OCI-LY7 (cell line): ENCODE data around the gene MAEA. TPM values are rescaled to one million over a fixed set of nuclear protein-coding genes. Genes with fewer than 3 reads are reported as not detected.

Experiments used
- BruUV-seq: library from RNA; stranded (reverse); fragments of 400-500 nt; replicated peaks from 2 replicates; lab custom pipeline; 2021; lab: Mats Ljungman, UMichigan
- CTCF ChIA-PET: fragments of 300-600 bp; sonication (Branson Sonifier 250); formaldehyde crosslinking; loops from one replicate; lab custom pipeline; 2022; ENCODE audit warnings: antibody characterized with exemption; ENCODE audit not compliant: unreplicated experiment; lab: Charles Lee
- POLR2A ChIA-PET: fragments of 300-600 bp; sonication (Branson Sonifier 250); formaldehyde crosslinking; loops from one replicate; lab custom pipeline; 2022; ENCODE audit warnings: antibody characterized with exemption; lab: Charles Lee
- DNase-seq: peaks from one replicate; pipeline ENCODE4 v3.0.0-alpha.2; 2015; ENCODE audit warnings: low spot score
- H2AFZ ChIP-seq: fragments of 200-600 bp; sonication (generic), shearing (Covaris generic); 2 replicates; pipeline ENCODE4 v1.6.1; 2014; ENCODE audit warnings: mild to moderate bottlenecking, antibody characterized with exemption, low read length, moderate library complexity
- H3K27ac ChIP-seq: fragments of 200-600 bp; sonication (generic); 2 replicates; pipeline ENCODE4 v1.5.1; 2014; ENCODE audit warnings: mixed run types, low read depth, mild to moderate bottlenecking, moderate library complexity, low read length, inconsistent platforms; ENCODE audit not compliant: poor library complexity, severe bottlenecking
- H3K36me3 ChIP-seq: fragments of 200-600 bp; sonication (generic); 2 replicates; pipeline ENCODE4 v1.6.1; 2014; ENCODE audit warnings: mild to moderate bottlenecking, antibody characterized with exemption, low read length, moderate library complexity, mixed read lengths; ENCODE audit not compliant: insufficient read depth
- H3K4me1 ChIP-seq: fragments of 200-600 bp; sonication (generic); 2 replicates; pipeline ENCODE4 v1.5.1; 2014; ENCODE audit warnings: mild to moderate bottlenecking, low read length; ENCODE audit not compliant: insufficient read depth, poor library complexity, severe bottlenecking
- H3K4me2 ChIP-seq: fragments of 200-600 bp; sonication (generic); 2 replicates; pipeline ENCODE4 v1.6.1; 2014; ENCODE audit warnings: mild to moderate bottlenecking, low read length
- H3K4me3 ChIP-seq: fragments of 200-600 bp; sonication (generic); 2 replicates; pipeline ENCODE4 v1.5.1; 2014; ENCODE audit warnings: mild to moderate bottlenecking, low read depth, low read length; ENCODE audit not compliant: poor library complexity, severe bottlenecking
- H3K79me2 ChIP-seq: fragments of 200-600 bp; sonication (generic); 2 replicates; pipeline ENCODE4 v1.6.1; 2016; ENCODE audit warnings: low read depth, mild to moderate bottlenecking, low read length, moderate library complexity, mixed read lengths; ENCODE audit not compliant: insufficient read depth
- H3K9me2 ChIP-seq: fragments of 200-600 bp; sonication (generic); 2 replicates; pipeline ENCODE4 v1.6.1; 2016; ENCODE audit warnings: mild to moderate bottlenecking, low read length, mixed read lengths; ENCODE audit not compliant: insufficient read depth
- H3K9me3 ChIP-seq: fragments of 200-600 bp; sonication (generic); 2 replicates; pipeline ENCODE4 v1.6.1; 2014; ENCODE audit warnings: mild to moderate bottlenecking, mixed run types, low read length, mixed read lengths
- H4K20me1 ChIP-seq: fragments of 200-600 bp; sonication (generic); 2 replicates; pipeline ENCODE4 v1.6.1; 2014; ENCODE audit warnings: mild to moderate bottlenecking, antibody characterized with exemption, low read length, moderate library complexity, mixed read lengths; ENCODE audit not compliant: insufficient read depth
- CTCF ChIP-seq: fragments of 200-600 bp; sonication (generic); conservative IDR thresholded peaks from 2 replicates; pipeline ENCODE4 v1.5.1; 2014; ENCODE audit warnings: mild to moderate bottlenecking, antibody characterized with exemption, low read length, moderate library complexity, mixed read lengths
- EZH2phosphoT487 ChIP-seq: fragments of 200-600 bp; sonication (generic); IDR thresholded peaks from 2 replicates; pipeline ENCODE4 v1.6.1; 2018; ENCODE audit warnings: low read depth, borderline replicate concordance, mild to moderate bottlenecking, mixed run types, antibody characterized with exemption, low read length, moderate library complexity, mixed read lengths
- intact Hi-C: fragments of 100-400 bp; cut with micrococcal nuclease; formaldehyde crosslinking; loops from one replicate; pipeline ENCODE4 v1.10.0; 2022; ENCODE audit not compliant: unreplicated experiment
- total RNA-seq, 2 experiments: library from RNA; depleted of rRNA in 1 of 2; stranded (reverse); fragments of >200 nt in 1 of 2; shearing (Covaris generic) in 1 of 2; gene quantifications; 2 replicates each; pipeline ENCODE4 v1.2.3, GENCODE V29; 2014 to 2022

Gene MAEA
- total RNA-seq, 2 experiments from 2014 or later = 53.2 to 59.3 TPM

GRCh38 chr4:1299301-1299860, 9.7 kb downstream of the MAEA start:
- no peak overlapping the region for H3K4me2 ChIP-seq
- POLR2A ChIA-PET = interaction anchor here (1.5 kb wide), 1 partner anchor 11 kb away, joined by 3 read pairs; no protein-coding TSS in a partner anchor
- H3K9me3 ChIP-seq = no peaks in the 10 kb centered on the region
- BruUV-seq = no TSS peak
- H3K4me3 ChIP-seq = no peak overlapping the region
- H3K27ac ChIP-seq = no peak overlapping the region
- H3K4me1 ChIP-seq = peaks cover 7% of the 10 kb centered on the region
- H3K9me2 ChIP-seq = no peaks in the 10 kb centered on the region
- no peaks in the 10 kb centered on the region for H4K20me1 ChIP-seq
- TF ChIP-seq EZH2phosphoT487 (no peak), CTCF (no peak)
- H2AFZ ChIP-seq = no peak overlapping the region
- CTCF ChIA-PET = no interaction called here
- peaks cover 41% of the 10 kb centered on the region for H3K79me2 ChIP-seq
- DNase-seq = no peak
- H3K36me3 ChIP-seq = peaks cover 60% of the 10 kb centered on the region
- intact Hi-C loops = no loop called here

GRCh38 chr4:1300466-1301455, 11.1 kb downstream of the MAEA start:
- no peak overlapping the region for H3K4me3 ChIP-seq
- no peak overlapping the region for H2AFZ ChIP-seq
- no peak for TF ChIP-seq EZH2phosphoT487
- TF ChIP-seq CTCF = no peak
- H3K4me2 ChIP-seq = no peak overlapping the region
- H3K9me2 ChIP-seq = no peaks in the 10 kb centered on the region
- no peaks in the 10 kb centered on the region for H4K20me1 ChIP-seq
- POLR2A ChIA-PET = interaction anchor here (0.6 to 1.5 kb wide), 2 partner anchors 12 to 117 kb away, joined by 3 to 6 read pairs; no protein-coding TSS in a partner anchor
- BruUV-seq = no TSS peak
- peaks cover 66% of the 10 kb centered on the region for H3K36me3 ChIP-seq
- DNase-seq = no peak
- no peak overlapping the region for H3K27ac ChIP-seq
- H3K9me3 ChIP-seq = no peaks in the 10 kb centered on the region
- CTCF ChIA-PET = no interaction called here
- H3K4me1 ChIP-seq = peaks cover 6% of the 10 kb centered on the region
- intact Hi-C loops = no loop called here
- H3K79me2 ChIP-seq = peaks cover 32% of the 10 kb centered on the region
